Measurements from ENCODE around the gene CEP83. TPM values are rescaled to one million over a fixed set of nuclear protein-coding genes. Genes with fewer than 3 reads are reported as not detected.

CEP83 gene
- total RNA-seq, 1 donor from 2014 or later: 8.6 TPM

DNA sequence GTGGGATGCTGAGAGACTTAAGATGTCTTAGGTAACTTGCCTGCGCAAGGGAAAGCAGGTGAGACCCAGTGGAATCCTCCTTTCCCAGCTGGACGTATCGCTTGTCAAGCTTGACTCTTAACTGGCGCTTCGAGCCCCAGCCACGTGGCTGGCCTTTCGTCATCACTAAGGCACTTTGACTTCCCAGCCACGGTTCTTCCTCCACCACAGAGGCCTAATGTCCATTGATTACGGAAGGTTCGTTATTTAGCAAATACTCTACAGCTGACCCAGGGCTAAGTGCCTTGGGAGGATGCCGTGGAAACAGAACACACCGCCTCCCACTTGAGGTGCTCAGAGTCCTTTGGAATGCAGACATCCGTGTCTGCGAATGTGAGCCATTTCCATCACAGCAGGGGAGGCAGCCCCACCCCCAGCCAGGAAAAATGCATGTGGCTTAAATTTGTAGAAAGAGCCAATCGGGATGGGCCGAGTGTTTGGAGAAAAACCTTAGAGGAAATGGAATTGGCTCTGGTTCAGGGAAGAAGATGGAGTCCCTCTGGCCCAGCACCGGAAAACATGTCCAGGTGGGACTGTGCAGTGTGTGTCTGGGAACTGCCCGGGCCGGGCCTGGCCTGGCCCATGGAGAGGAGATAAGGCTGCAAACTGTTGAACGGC is 195.6 kb downstream of the CEP83 start:
- no peak for ATAC-seq
- intact Hi-C loops (cut with DNase I): no loop called here
- no peak for DNase-seq (ENCODE audit: missing footprints)

DNA sequence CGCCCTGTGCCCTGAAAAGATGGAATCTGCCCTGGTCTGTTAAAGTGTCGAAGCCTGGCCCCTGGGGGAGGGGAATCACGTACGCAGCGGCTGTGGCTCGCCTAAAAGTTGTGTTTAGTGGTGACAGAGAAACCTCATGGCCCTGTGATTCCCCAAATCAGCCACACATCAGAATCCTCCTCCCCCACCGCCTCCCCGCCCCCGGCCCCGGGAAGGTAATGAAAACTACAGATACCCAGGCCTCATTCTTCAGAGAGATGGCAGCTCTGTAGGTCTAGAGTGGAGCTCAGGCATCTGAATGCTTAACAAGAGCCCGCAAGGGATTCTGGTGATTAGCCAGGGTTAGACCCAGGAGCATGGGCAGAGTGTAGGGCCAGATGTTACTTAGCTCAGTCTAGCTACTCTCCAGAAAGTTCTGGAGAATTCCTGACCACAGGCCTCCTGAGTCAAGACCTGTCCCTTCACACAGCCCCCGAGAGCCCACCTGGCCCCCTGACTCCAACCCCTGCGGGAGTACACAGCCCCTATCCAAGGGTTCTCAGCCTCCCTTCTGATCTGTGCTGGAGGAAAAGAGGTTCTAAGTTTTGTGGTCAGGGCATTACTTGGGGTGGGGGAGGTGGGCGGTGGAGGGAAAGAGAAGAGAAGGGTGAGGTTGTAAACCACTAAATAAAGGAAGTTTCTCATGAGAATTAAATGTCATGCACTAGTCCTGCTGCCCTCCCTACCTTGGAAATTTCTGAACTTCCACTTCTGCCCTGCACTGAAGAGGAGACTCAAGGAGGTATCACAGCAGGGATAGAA is 196.5 kb downstream of the CEP83 start:
- no peak for ATAC-seq
- peak; percentile 44 for DNase-seq (ENCODE audit: missing footprints)
- intact Hi-C loops (cut with DNase I): no loop called here

DNA sequence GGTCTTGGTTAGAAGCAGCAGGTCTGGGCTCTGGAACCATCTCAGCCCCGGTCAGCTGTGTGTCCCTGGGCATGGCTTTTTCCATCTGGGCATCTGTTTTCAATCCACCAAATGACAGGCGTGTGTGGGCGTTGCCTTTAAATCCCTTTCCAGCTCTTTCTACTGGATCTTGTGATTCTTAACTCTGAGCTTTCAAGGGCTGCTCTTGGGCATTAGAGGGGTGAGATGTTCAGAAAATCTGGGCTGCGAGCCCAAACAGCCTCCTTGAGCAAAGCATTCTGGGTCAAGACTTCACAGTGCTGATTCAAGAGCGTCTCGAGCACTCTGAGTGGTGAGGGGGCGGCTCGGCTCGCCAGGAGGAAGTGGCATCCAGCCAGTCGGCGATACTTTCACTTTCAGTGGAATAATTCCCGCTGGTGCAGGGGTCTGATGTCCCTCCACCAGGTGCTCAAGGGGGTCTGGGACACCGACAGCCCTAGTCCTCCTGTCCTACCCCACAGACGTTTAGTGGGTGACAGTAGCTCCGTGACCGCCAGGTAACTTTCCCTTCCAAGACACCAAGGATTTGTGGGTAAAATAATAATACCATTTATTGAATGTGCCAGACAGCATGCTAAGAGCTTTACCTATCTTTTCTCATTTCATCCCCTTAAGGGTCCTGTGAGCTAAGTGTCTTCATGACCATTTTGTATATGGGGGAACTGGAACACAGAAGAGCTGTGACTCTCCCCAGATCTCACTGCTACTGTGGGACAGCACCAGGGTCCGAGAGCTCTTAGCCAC is 197.2 kb downstream of the CEP83 start:
- intact Hi-C loops (cut with DNase I): no loop called here
- DNase-seq (ENCODE audit: missing footprints) (peak; percentile 88), ATAC-seq (peak; percentile 94)

DNA sequence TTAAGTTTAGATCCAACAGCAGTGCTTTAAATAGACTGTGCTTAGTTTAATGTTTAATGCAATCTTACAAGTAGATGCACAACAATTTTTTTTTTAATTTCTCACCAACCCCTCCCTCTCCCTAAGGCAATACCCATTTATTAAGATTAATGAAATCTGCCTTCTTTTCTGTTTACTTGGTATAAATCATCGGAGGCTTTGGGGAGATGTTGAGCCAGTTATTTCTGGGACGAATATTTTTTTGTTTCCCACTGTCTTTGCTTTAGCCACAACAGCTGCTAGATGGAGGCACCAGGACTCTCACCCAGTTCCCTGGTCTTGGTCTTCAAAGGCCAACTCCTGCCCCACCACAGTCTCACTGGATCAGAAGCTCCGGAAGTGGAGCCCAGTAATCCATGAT is 197.9 kb downstream of the CEP83 start:
- DNase-seq (ENCODE audit: missing footprints): no peak
- intact Hi-C loops (cut with DNase I): no loop called here
- ATAC-seq: no peak

DNA sequence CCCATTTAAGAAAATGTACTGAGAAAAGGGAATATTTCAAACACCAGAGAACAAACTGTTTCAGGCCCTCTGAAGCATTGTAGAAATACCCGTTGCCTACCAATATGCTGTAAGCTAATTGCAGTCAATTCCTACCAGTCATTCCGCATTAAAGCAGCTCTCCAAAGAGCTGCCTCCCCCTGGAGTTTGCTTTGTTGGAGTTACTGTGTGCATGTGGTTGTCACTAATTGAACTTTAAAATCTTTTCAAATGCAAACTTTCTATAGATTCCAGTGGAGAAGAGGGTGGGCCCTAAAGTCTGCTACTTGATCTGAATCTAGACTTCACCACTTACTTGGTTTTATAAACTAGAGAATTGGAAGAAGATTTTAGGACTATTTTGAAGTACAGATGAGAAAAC is 198.5 kb downstream of the CEP83 start:
- DNase-seq (ENCODE audit: missing footprints) (peak; percentile 43), ATAC-seq (no peak)
- intact Hi-C loops (cut with DNase I): no loop called here

DNA sequence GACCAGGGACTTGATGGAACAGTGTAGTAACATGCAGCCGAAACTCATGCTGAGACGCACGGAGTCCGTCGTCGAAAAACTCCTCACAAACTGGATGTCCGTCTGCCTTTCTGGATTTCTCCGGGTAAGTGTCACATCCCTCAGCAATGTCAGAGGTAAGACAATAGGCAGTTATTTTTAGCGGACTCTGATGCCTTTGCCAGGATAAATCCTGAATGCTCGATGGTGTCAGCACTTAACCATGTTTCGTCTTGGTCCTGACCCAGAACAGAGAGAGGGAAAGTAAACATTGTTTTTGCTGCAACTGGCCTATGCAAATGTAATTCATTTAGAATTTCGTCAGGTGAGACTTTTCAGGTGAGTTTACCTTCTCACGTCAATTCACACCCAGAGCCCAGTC is 198.9 kb downstream of the CEP83 start:
- intact Hi-C loops (cut with DNase I): no loop called here
- ATAC-seq (peak; percentile 40), DNase-seq (ENCODE audit: missing footprints) (no peak)

DNA sequence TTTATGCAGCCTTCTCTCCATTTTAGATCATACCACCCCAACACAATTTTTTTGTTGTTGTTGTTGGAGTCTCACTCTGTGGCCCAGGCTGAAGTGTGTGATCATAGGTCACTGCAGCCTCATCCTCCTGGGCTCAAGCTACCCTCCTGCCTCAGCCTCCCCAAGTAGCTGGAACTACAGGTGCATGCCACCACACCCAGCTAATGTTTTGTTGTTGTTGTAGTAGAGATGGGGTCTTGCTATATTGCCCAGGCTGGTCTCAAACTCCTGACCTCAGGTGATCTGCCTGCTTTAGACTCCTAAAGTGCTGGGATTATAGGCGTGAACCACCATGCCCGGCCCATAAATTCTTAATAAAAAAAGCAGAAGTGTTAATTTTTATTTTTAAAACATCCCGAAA is 199.7 kb downstream of the CEP83 start:
- no peak for ATAC-seq
- no peak for DNase-seq (ENCODE audit: missing footprints)
- intact Hi-C loops (cut with DNase I): no loop called here

DNA sequence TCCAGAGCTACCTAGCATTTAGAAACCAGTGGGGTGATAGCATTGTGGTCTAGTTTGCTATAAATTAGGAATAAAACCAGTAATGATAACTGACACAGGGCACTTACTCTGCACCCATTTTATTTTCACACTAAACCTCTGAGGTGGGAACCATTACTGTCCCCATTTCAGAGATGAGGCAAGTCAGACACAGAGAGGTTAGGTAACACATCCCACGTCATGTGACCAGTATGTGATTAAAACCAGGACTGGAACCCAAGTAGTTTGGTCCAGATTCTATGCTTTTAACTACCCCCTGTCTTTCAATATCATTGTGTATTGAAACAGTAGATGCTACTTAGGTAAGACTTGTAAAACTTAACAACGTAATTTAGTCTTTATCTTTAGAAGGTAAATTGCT is 201.1 kb downstream of the CEP83 start:
- ATAC-seq (no peak), DNase-seq (ENCODE audit: missing footprints) (no peak)
- intact Hi-C loops (cut with DNase I): loop anchor here (5.0 kb wide), 1 partner anchor 34 kb away; no protein-coding TSS in a partner anchor

Other genes starting within 250 kb of the CEP83 start
- 1.5 TPM for gene TMCC3, start 190.7 kb upstream of the CEP83 start, total RNA-seq

All from Right ventricle myocardium inferior (tissue), 1 donor.